ENCODE measurements around the gene KIAA1217. TPM values are rescaled to one million over a fixed set of nuclear protein-coding genes. Genes with fewer than 3 reads are reported as not detected.
"Not testable (repeated sequence)": the region's sequence is repeated elsewhere in the genome, so short reads cannot be mapped to it uniquely, and the experiment has no call there.

KIAA1217 gene
- total RNA-seq, 1 donor = 0.21 TPM

DNA sequence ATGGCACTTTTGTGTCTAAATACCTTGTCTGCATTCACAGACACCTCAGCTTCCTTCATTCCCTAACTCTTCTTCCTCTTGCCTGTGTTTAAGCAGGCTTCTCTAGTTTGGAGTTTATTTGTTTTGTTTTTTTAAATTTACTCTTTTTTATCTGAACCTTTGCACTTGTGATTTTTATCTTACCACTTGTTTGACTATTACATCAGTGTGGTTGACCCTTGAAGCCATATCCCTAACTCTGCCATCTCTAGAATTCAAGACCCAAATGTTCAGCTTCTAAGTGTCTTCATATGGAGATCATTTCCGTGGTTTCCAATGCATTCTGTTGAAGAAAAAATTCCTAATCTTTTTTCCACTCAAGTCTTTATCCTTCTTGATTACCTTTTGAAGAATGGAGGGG lies 233.3 kb downstream of the KIAA1217 start:
- no peaks in the 10 kb centered on the region for H3K9me3 ChIP-seq (ENCODE audit: low read depth, low read length)
- H3K4me3 ChIP-seq (ENCODE audit: low read length) = no peak overlapping the region
- H3K4me1 ChIP-seq (ENCODE audit: insufficient read depth, low read length) = no peaks in the 10 kb centered on the region
- no peaks in the 10 kb centered on the region for H3K27me3 ChIP-seq (ENCODE audit: insufficient read depth, low read length)

GRCh38 chr10:24442641-24443174 lies 233.8 kb downstream of the KIAA1217 start:
- not testable (repeated sequence) for H3K4me1 ChIP-seq (ENCODE audit: insufficient read depth, low read length); H3K4me3 ChIP-seq (ENCODE audit: low read length); H3K9me3 ChIP-seq (ENCODE audit: low read depth, low read length); H3K27me3 ChIP-seq (ENCODE audit: insufficient read depth, low read length)

DNA sequence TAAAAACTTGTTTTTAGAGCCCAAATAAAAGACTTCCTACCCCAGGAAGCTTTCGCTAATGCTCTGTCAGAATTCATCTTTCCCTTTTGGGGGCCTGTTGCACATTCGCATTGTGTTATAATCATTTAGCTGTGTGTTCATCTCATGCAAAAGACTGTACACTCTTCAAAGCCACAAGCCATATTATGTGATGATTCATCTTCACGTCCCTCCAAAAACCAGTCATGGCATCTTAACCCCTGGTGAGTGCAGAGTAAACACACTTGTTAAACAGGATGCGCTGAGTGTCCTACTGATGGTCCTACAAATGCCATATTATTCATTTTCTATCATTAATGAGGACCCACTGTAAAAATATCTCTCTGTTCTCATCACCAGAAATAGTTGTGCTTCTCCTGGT lies 235.4 kb downstream of the KIAA1217 start:
- Histone ChIP-seq H3K4me1 (ENCODE audit: insufficient read depth, low read length) (no peaks in the 10 kb centered on the region), H3K4me3 (ENCODE audit: low read length) (no peak overlapping the region), H3K27me3 (ENCODE audit: insufficient read depth, low read length) (no peaks in the 10 kb centered on the region), H3K9me3 (ENCODE audit: low read depth, low read length) (no peaks in the 10 kb centered on the region)

GRCh38 chr10:24445958-24446357 lies 237.0 kb downstream of the KIAA1217 start:
- H3K4me1 ChIP-seq (ENCODE audit: insufficient read depth, low read length); H3K9me3 ChIP-seq (ENCODE audit: low read depth, low read length); H3K4me3 ChIP-seq (ENCODE audit: low read length); H3K27me3 ChIP-seq (ENCODE audit: insufficient read depth, low read length): not testable (repeated sequence)

GRCh38 chr10:24446739-24447138 lies 237.8 kb downstream of the KIAA1217 start:
- no peaks in the 10 kb centered on the region for H3K27me3 ChIP-seq (ENCODE audit: insufficient read depth, low read length)
- H3K4me1 ChIP-seq (ENCODE audit: insufficient read depth, low read length) = no peaks in the 10 kb centered on the region
- no peak overlapping the region for H3K4me3 ChIP-seq (ENCODE audit: low read length)
- H3K9me3 ChIP-seq (ENCODE audit: low read depth, low read length) = no peaks in the 10 kb centered on the region

DNA sequence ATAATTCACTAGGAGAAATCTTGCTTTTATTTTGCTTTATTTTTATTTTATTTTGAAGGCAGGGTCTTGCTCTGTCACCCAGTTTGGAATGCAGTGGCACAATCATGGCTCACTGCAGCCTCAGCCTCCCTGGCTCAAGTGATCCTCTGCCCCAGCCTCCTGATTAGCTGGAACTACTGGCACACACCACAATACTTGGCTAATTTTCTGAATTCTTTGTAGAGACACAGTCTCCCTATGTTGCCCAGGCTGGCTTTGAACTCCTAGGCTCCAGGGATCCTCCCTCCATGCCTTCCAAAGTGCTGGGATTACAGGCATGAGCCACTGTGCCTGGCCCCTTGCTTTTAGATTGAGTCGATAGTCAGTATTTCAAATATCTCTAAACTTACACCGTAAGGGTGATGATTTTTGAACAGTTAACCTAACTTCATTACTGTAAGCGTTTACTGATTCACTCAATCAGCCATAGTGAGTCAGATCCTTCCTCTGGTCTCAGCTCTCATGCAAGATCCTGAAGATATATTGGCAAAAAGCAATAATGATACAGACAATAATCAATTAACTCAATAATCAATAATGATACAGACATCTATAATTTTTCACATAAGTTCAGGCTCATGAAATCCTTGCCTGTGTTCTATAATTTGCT lies 239.5 kb downstream of the KIAA1217 start:
- no peaks in the 10 kb centered on the region for H3K9me3 ChIP-seq (ENCODE audit: low read depth, low read length)
- no peaks in the 10 kb centered on the region for H3K4me1 ChIP-seq (ENCODE audit: insufficient read depth, low read length)
- H3K4me3 ChIP-seq (ENCODE audit: low read length) = no peak overlapping the region
- no peaks in the 10 kb centered on the region for H3K27me3 ChIP-seq (ENCODE audit: insufficient read depth, low read length)

DNA sequence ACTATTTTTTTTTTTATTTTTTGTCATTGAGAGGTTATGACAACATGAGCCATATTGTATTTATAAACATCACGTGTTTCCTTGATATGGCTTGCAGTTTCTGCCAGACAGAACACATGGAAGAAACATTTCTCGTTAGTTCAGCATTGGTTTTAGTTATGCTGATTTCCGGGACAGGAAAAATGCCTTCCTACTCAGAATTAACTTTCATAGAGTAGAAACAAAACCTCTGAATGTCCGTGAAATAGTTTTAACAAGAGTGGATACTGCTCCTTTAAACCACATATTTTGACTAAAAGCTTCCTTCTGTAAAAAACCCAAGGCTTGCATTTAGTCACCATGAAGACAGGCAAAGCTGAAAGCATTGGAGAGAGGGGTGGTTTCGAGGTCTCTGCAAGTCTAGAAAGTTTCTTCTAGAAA lies 240.4 kb downstream of the KIAA1217 start:
- Histone ChIP-seq H3K4me3 (ENCODE audit: low read length) (no peak overlapping the region), H3K27me3 (ENCODE audit: insufficient read depth, low read length) (no peaks in the 10 kb centered on the region), H3K4me1 (ENCODE audit: insufficient read depth, low read length) (no peaks in the 10 kb centered on the region), H3K9me3 (ENCODE audit: low read depth, low read length) (no peaks in the 10 kb centered on the region)

GRCh38 chr10:24449769-24450310 lies 240.9 kb downstream of the KIAA1217 start:
- H3K4me3 ChIP-seq (ENCODE audit: low read length) = no peak overlapping the region
- no peaks in the 10 kb centered on the region for H3K27me3 ChIP-seq (ENCODE audit: insufficient read depth, low read length)
- no peaks in the 10 kb centered on the region for H3K4me1 ChIP-seq (ENCODE audit: insufficient read depth, low read length)
- no peaks in the 10 kb centered on the region for H3K9me3 ChIP-seq (ENCODE audit: low read depth, low read length)

GRCh38 chr10:24451325-24451820 lies 242.4 kb downstream of the KIAA1217 start:
- Histone ChIP-seq H3K4me3 (ENCODE audit: low read length) (no peak overlapping the region), H3K4me1 (ENCODE audit: insufficient read depth, low read length) (no peaks in the 10 kb centered on the region), H3K9me3 (ENCODE audit: low read depth, low read length) (no peaks in the 10 kb centered on the region), H3K27me3 (ENCODE audit: insufficient read depth, low read length) (no peaks in the 10 kb centered on the region)

- no peaks in the 10 kb centered on the region for H3K27me3 ChIP-seq (ENCODE audit: insufficient read depth, low read length)
- H3K4me1 ChIP-seq (ENCODE audit: insufficient read depth, low read length) = no peaks in the 10 kb centered on the region
- H3K4me3 ChIP-seq (ENCODE audit: low read length) = no peak overlapping the region
- H3K9me3 ChIP-seq (ENCODE audit: low read depth, low read length) = no peaks in the 10 kb centered on the region
Observed at GRCh38 chr10:24452030-24452429, 243.1 kb downstream of the KIAA1217 start.

DNA sequence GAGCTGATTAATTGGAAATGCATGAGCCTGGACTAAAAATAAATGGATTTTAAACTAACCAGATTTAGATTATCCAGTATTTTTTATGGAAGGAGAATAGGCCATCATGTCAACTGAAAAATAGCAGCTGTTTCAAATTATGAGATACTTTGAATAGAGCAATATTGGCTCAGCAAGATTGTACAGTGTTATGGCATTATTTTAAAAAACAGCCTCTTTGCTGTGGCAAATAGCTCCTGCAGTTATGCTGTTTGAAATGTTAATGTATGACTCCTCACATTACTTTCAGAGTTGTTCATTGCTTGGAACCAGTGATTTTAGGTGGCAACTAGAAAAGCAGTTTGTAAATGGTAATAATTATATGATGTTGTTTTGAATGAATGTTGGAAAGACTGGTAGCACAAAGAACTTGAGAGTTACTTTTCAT lies 244.5 kb downstream of the KIAA1217 start:
- no peaks in the 10 kb centered on the region for H3K9me3 ChIP-seq (ENCODE audit: low read depth, low read length)
- H3K27me3 ChIP-seq (ENCODE audit: insufficient read depth, low read length) = no peaks in the 10 kb centered on the region
- H3K4me1 ChIP-seq (ENCODE audit: insufficient read depth, low read length) = no peaks in the 10 kb centered on the region
- H3K4me3 ChIP-seq (ENCODE audit: low read length) = no peak overlapping the region

DNA sequence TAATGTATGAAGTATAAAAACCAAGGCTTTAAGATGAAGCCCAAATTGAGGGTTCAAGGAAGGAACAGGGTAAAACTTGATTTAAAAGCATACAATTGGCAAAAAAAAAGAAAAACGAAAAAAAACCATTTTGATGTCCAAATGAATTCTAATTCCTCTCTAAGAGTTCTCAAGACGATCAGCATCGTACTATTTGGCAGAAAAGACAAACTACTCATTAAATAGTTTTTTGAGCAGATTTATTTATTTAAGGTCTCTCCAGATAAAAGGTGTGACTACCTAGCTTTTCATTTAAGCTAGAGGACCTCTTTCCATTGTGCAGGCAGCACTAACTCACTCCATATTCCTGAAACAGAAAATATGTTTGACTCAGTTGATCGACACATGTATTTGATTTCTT lies 245.0 kb downstream of the KIAA1217 start:
- no peak overlapping the region for H3K4me3 ChIP-seq (ENCODE audit: low read length)
- H3K4me1 ChIP-seq (ENCODE audit: insufficient read depth, low read length) = no peaks in the 10 kb centered on the region
- H3K9me3 ChIP-seq (ENCODE audit: low read depth, low read length) = no peaks in the 10 kb centered on the region
- no peaks in the 10 kb centered on the region for H3K27me3 ChIP-seq (ENCODE audit: insufficient read depth, low read length)

DNA sequence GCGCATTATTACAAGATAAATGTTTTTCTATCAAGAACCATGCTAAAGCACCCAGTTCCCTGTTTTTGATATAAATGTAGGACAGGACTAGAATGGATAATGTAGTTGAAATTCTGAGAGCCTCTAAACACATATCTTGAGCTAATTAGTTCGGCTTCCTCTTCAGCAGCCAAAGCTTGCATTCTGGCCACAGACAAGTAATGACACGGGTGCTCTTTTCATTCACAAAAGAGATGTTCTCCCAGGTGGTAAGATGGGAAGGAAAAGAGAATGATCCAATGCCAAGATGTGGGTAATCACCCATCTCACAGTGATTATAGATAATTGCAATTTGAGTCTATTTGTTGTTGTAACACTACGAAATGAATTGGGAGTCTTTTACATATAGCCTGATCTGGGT lies 246.5 kb downstream of the KIAA1217 start:
- Histone ChIP-seq H3K9me3 (ENCODE audit: low read depth, low read length) (no peaks in the 10 kb centered on the region), H3K27me3 (ENCODE audit: insufficient read depth, low read length) (no peaks in the 10 kb centered on the region), H3K4me3 (ENCODE audit: low read length) (no peak overlapping the region), H3K4me1 (ENCODE audit: insufficient read depth, low read length) (no peaks in the 10 kb centered on the region)

DNA sequence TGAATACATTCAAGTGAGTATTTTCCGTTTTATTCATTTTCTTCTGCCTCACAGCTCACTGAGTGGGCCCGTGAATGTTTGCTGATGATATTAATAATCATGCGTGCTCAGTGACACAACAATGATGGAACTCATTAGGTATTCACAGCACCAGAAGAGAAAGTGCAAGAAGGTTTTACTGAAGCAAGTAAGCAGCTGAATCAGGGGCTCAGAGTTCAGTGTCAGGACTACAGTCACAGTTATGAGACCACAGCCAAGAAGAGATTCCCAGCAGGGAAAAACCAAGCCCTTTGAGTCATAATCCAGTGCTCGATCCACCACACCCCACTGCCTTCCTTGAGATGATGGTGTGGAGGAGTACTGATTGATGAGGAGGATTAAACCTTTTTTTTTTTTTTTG lies 247.4 kb downstream of the KIAA1217 start:
- Histone ChIP-seq H3K27me3 (ENCODE audit: insufficient read depth, low read length) (no peaks in the 10 kb centered on the region), H3K9me3 (ENCODE audit: low read depth, low read length) (no peaks in the 10 kb centered on the region), H3K4me3 (ENCODE audit: low read length) (no peak overlapping the region), H3K4me1 (ENCODE audit: insufficient read depth, low read length) (no peaks in the 10 kb centered on the region)

DNA sequence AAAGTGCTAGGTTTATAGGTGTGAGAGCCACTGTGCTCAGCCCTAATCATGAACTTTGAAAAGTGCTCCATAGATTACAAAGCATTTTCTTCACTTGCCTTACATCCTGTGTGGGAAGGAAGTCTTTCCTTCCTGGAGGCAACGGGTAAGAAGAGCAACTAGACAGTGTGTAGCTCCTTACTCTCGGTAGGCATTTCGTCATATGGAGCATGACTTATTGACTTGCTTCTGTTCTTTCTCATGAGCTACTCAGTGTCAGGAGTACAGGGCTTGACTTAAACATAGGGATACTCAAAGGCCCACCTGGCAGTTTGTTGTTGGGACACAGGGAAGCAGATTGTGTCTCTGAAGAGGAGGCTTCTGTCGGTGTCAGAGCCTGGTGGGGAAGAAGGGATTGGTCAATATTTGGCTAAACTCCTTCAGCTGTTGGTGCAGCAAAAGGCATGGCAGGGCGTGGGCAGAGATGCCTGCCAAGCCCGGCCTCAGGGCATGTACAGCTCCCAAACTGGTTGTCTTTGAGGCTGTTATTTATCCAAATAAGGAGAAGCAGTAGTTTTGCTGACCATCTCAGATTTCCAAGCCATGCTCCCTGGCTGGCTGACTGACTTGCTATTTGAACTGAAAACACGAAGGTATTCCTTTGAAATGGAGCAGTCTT lies 248.9 kb downstream of the KIAA1217 start:
- Histone ChIP-seq H3K4me1 (ENCODE audit: insufficient read depth, low read length) (no peaks in the 10 kb centered on the region), H3K27me3 (ENCODE audit: insufficient read depth, low read length) (no peaks in the 10 kb centered on the region), H3K9me3 (ENCODE audit: low read depth, low read length) (no peaks in the 10 kb centered on the region), H3K4me3 (ENCODE audit: low read length) (no peak overlapping the region)

All from mononuclear cell (primary cell).